Activated CD4-positive, alpha-beta T cell treated with anti-CD3 and anti-CD28 coated beads for 36 hours (primary cell): Measurements from ENCODE around the gene ARNT2. TPM values are rescaled to one million over a fixed set of nuclear protein-coding genes. Genes with fewer than 3 reads are reported as not detected.

Experiments
- ATAC-seq: fragments of 200-7000 bp; cut with Tn5 transposase; one replicate; pipeline ENCODE4 v1.10.0; 2021; ENCODE audit warnings: mild to moderate bottlenecking, moderate library complexity
- CTCF ChIA-PET: fragments of 350-600 bp; sonication (Branson Sonifier 250); formaldehyde crosslinking; loops from one replicate; lab custom pipeline; 2021; ENCODE audit warnings: antibody characterized with exemption; lab: Charles Lee
- POLR2A ChIA-PET: fragments of 350-600 bp; sonication (Branson Sonifier 250); formaldehyde crosslinking; loops from one replicate; lab custom pipeline; 2021; ENCODE audit warnings: antibody characterized with exemption, inconsistent platforms; lab: Charles Lee
- DNase-seq: peaks from one replicate; pipeline ENCODE4 v3.0.0-alpha.2; 2020
- H3K27ac Mint-ChIP-seq: one replicate; pipeline ENCODE4 v1.8.0; 2021; ENCODE audit warnings: mixed read lengths
- H3K27me3 Mint-ChIP-seq: one replicate; pipeline ENCODE4 v1.8.0; 2021; ENCODE audit warnings: mixed read lengths
- H3K36me3 Mint-ChIP-seq: one replicate; pipeline ENCODE4 v1.8.0; 2021; ENCODE audit warnings: low read depth, mixed read lengths
- H3K4me1 Mint-ChIP-seq: one replicate; pipeline ENCODE4 v1.8.0; 2021; ENCODE audit warnings: mixed read lengths
- H3K4me3 Mint-ChIP-seq: one replicate; pipeline ENCODE4 v1.8.0; 2021; ENCODE audit warnings: mild to moderate bottlenecking, moderate library complexity, mixed read lengths
- H3K9me3 Mint-ChIP-seq: one replicate; pipeline ENCODE4 v1.8.0; 2021; ENCODE audit warnings: low read depth, mixed read lengths
- intact Hi-C, 2 experiments: fragments of 100-400 bp; cut with DNase I in 1 of 2; cut with micrococcal nuclease in 1 of 2; formaldehyde crosslinking; loops; one replicate each; pipeline versions ENCODE4 v1.14.2 to v1.15.1; 2022 to 2024; cut with DNase I, micrococcal nuclease
- total RNA-seq, 2 experiments: library from RNA; stranded (reverse); gene quantifications; one replicate each; pipeline ENCODE4 v1.2.3, GENCODE V29; 2021

Gene ARNT2
- total RNA-seq, 2 experiments from 2014 or later, result 0.05 to 0.19 TPM

DNA sequence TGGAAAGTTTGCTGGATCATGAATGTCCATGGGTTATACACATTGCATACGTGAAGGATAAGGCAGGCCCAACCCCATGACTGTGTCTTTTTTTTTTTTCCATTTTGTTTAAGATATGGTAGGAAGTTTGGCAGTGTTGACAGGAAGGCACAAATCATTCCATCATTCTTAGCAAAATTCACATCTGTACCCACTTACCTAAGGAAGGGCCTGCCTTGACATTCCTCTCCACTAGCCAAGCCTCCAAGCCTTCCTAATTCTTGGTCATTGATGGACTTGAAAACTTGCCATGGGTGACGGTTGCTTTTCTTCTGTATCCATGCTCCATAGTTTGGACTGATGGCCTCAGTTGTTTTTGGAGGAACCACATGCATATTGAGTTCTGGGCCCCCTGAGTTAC is 54.4 kb downstream of the ARNT2 start:
- Mint-ChIP-seq H3K9me3 (no peaks in the 10 kb centered on the region), H3K36me3 (no peaks in the 10 kb centered on the region), H3K27ac (no peak overlapping the region), H3K4me3 (no peak overlapping the region), H3K4me1 (no peaks in the 10 kb centered on the region), H3K27me3 (peaks cover 5% of the 10 kb centered on the region)
- DNase-seq, result no peak
- ChIA-PET CTCF (interaction anchor here (1.3 kb wide), 1 partner anchor 9 kb away, joined by 3 read pairs; no protein-coding TSS in a partner anchor), POLR2A (no interaction called here)
- intact Hi-C loops, result loop anchor here in 1 of 2 experiments (5.0 to 10.0 kb wide), 2 partner anchors 54 to 106 kb away; no protein-coding TSS in a partner anchor
- ATAC-seq, result no peak

GRCh38 chr15:80459380-80459779 is 55.2 kb downstream of the ARNT2 start:
- DNase-seq (no peak), ATAC-seq (no peak)
- Mint-ChIP-seq H3K4me1 (no peaks in the 10 kb centered on the region), H3K27me3 (peaks cover 2% of the 10 kb centered on the region), H3K4me3 (no peak overlapping the region), H3K27ac (no peak overlapping the region), H3K9me3 (no peaks in the 10 kb centered on the region), H3K36me3 (no peaks in the 10 kb centered on the region)
- CTCF ChIA-PET, result interaction anchor here (0.7 to 1.4 kb wide), 3 partner anchors 75 to 317 kb away, joined by 3 to 7 read pairs (median 3); no protein-coding TSS in a partner anchor
- intact Hi-C loops, result loop anchor here in 1 of 2 experiments (5.0 to 10.0 kb wide), 2 partner anchors 53 to 105 kb away; no protein-coding TSS in a partner anchor
- POLR2A ChIA-PET, result no interaction called here

DNA sequence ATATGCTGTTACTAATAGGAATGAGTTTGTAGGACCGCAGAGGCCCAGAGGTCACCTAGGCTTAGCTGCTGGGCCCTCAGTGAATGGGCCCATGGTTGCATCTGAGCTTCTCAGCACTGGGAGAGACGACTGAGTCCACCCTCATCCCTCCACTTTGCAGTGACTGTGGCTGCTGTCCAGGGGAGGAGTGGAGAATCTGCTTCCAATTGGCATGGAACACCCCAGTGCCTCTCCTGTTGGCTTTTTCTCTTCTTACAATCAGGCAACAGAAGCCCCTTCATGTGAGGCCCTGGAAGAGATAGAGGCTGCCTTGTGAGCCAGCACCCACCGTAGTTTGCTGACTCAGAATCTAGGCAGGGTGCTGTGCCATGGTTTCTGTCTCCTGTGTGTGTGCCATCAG is 55.6 kb downstream of the ARNT2 start:
- intact Hi-C loops, result loop anchor here in 1 of 2 experiments (5.0 to 10.0 kb wide), 2 partner anchors 52 to 105 kb away; no protein-coding TSS in a partner anchor
- ChIA-PET CTCF (interaction anchor here (0.6 to 1.4 kb wide), 4 partner anchors 75 to 795 kb away, joined by 3 to 7 read pairs (median 3); no protein-coding TSS in a partner anchor), POLR2A (no interaction called here)
- Mint-ChIP-seq H3K9me3 (no peaks in the 10 kb centered on the region), H3K27me3 (peaks cover 2% of the 10 kb centered on the region), H3K4me1 (no peaks in the 10 kb centered on the region), H3K36me3 (no peaks in the 10 kb centered on the region), H3K4me3 (no peak overlapping the region), H3K27ac (no peak overlapping the region)
- ATAC-seq (no peak), DNase-seq (no peak)

DNA sequence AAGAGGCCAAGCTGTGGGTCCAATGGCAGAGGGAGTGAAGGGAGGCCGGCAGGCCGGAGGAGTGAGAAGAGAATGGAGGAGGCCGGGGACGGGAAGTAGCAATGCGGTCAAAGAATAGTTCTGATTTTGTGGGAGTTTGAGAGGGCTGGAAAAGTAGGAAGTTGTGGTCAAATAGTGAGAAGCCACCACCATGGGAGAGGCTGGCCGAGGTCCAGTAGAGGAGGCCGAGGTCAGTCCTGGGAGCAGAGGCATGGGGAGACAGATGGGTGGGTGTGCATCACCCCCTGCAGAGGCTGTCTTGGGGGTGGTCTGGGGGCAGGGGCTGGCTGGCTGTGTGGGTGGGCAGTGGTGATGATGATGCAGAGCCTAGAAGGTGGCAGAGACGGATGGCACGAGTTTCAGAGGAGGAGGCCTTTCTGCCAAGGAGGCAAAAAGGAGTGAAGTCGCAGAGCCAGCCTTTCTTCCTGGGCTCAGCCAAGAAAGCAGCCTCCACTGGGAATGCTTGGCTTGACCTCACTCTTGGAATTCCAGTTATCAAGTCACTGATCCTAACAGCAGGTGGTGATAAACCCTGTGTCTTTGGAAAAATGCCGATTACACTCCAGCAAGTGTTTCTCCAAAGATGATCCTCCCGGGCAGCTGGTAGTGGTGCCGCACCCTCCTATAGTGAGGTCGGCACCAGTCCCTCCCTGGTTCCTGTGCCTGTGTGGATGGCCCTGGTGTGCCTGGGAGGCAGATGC is 57.3 kb downstream of the ARNT2 start:
- no peaks in the 10 kb centered on the region for H3K9me3 Mint-ChIP-seq
- intact Hi-C loops, result no loop called here
- no peak overlapping the region for H3K4me3 Mint-ChIP-seq
- no peaks in the 10 kb centered on the region for H3K36me3 Mint-ChIP-seq
- no peak overlapping the region for H3K27ac Mint-ChIP-seq
- ChIA-PET CTCF (no interaction called here), POLR2A (no interaction called here)
- no peak for DNase-seq
- H3K27me3 Mint-ChIP-seq, result no peaks in the 10 kb centered on the region
- no peak for ATAC-seq
- no peaks in the 10 kb centered on the region for H3K4me1 Mint-ChIP-seq

- ChIA-PET CTCF (interaction anchor here (1.2 kb wide), 1 partner anchor 508 kb away, joined by 3 read pairs; no protein-coding TSS in a partner anchor), POLR2A (no interaction called here)
- H3K36me3 Mint-ChIP-seq, result no peaks in the 10 kb centered on the region
- intact Hi-C loops, result no loop called here
- H3K27ac Mint-ChIP-seq, result no peak overlapping the region
- H3K4me1 Mint-ChIP-seq, result no peaks in the 10 kb centered on the region
- H3K9me3 Mint-ChIP-seq, result no peaks in the 10 kb centered on the region
- no peak overlapping the region for H3K4me3 Mint-ChIP-seq
- ATAC-seq (no peak), DNase-seq (no peak)
- peaks cover 2% of the 10 kb centered on the region for H3K27me3 Mint-ChIP-seq
These were observed 57.9 kb downstream of the ARNT2 start for GRCh38 chr15:80462111-80462510.

GRCh38 chr15:80462836-80463512 is 58.8 kb downstream of the ARNT2 start:
- H3K36me3 Mint-ChIP-seq, result no peaks in the 10 kb centered on the region
- ChIA-PET POLR2A (no interaction called here), CTCF (interaction anchor here (1.2 kb wide), 1 partner anchor 507 kb away, joined by 3 read pairs; no protein-coding TSS in a partner anchor)
- no peaks in the 10 kb centered on the region for H3K4me1 Mint-ChIP-seq
- DNase-seq (no peak), ATAC-seq (no peak)
- no peak overlapping the region for H3K4me3 Mint-ChIP-seq
- H3K9me3 Mint-ChIP-seq, result no peaks in the 10 kb centered on the region
- intact Hi-C loops, result no loop called here
- no peak overlapping the region for H3K27ac Mint-ChIP-seq
- peaks cover 4% of the 10 kb centered on the region for H3K27me3 Mint-ChIP-seq

GRCh38 chr15:80464951-80465625 is 60.9 kb downstream of the ARNT2 start:
- Mint-ChIP-seq H3K27ac (no peak overlapping the region), H3K36me3 (no peaks in the 10 kb centered on the region), H3K9me3 (no peaks in the 10 kb centered on the region), H3K4me1 (no peaks in the 10 kb centered on the region), H3K27me3 (peaks cover 9% of the 10 kb centered on the region), H3K4me3 (no peak overlapping the region)
- DNase-seq, result no peak
- ChIA-PET CTCF (interaction anchor here (0.5 to 2.4 kb wide), 3 partner anchors 8 to 209 kb away, joined by 4 to 10 read pairs (median 6); no protein-coding TSS in a partner anchor), POLR2A (no interaction called here)
- ATAC-seq, result no peak
- intact Hi-C loops, result no loop called here

- DNase-seq, result no peak
- H3K4me1 Mint-ChIP-seq, result no peaks in the 10 kb centered on the region
These were observed 61.4 kb downstream of the ARNT2 start for GRCh38 chr15:80465626-80466005.

DNA sequence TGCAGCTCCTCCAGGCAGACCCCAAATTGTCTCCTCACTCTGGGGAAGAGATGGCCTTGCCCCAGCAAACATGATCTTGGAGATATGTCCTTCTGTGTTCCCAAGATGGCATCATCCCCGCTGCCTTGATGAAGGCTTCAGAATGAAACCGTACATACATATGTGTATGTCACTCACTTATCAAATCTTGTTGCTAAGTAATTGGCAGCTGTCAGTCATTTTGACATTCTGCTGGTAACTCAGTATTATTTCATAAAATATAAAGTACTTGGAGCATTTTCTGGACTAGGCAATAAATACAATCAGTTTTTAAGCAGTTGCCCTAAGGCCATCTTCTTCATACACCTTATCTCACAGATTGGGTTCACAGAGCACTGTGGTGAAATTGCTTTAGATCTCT is 62.4 kb downstream of the ARNT2 start:
- H3K27me3 Mint-ChIP-seq, result peaks cover 21% of the 10 kb centered on the region
- H3K36me3 Mint-ChIP-seq, result no peaks in the 10 kb centered on the region
- no peaks in the 10 kb centered on the region for H3K9me3 Mint-ChIP-seq
- no peak overlapping the region for H3K4me3 Mint-ChIP-seq
- POLR2A ChIA-PET, result no interaction called here
- no peak overlapping the region for H3K27ac Mint-ChIP-seq
- CTCF ChIA-PET, result interaction anchor here (2.4 kb wide), 1 partner anchor 10 kb away, joined by 10 read pairs; no protein-coding TSS in a partner anchor
- no peaks in the 10 kb centered on the region for H3K4me1 Mint-ChIP-seq
- DNase-seq (no peak), ATAC-seq (no peak)
- intact Hi-C loops, result no loop called here

More at GRCh38 chr15:80465626-80466005, 61.4 kb downstream of the ARNT2 start:
- H3K36me3 Mint-ChIP-seq, result no peaks in the 10 kb centered on the region
- no peak overlapping the region for H3K27ac Mint-ChIP-seq
- ChIA-PET POLR2A (no interaction called here), CTCF (interaction anchor here (0.5 to 2.4 kb wide), 3 partner anchors 8 to 208 kb away, joined by 4 to 10 read pairs (median 6); no protein-coding TSS in a partner anchor)
- H3K27me3 Mint-ChIP-seq, result peaks cover 14% of the 10 kb centered on the region
- intact Hi-C loops, result no loop called here
- no peaks in the 10 kb centered on the region for H3K9me3 Mint-ChIP-seq
- ATAC-seq, result no peak
- no peak overlapping the region for H3K4me3 Mint-ChIP-seq

DNA sequence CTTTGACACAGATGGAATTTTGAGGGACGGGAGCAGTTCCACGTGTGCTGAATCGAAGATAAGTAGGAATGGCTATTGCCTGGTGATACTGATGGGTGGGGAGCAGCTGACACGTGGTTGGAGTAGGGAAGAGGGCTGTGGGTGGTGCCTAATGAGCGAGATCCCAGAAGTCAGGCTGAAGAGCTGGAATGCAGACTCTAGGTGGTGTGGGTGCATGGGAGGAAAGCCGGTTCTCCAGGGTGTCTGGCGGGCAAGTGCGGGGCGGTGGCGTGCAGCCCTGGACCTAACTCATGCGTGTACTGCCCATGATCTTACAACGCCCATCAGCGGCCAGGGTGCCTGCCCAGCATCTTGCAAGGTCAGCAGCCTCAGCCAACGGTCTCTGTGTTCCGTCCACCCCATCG is 63.1 kb downstream of the ARNT2 start:
- no peaks in the 10 kb centered on the region for H3K9me3 Mint-ChIP-seq
- CTCF ChIA-PET, result no interaction called here
- intact Hi-C loops, result no loop called here
- POLR2A ChIA-PET, result no interaction called here
- no peak overlapping the region for H3K4me3 Mint-ChIP-seq
- no peak for DNase-seq
- no peak for ATAC-seq
- H3K27ac Mint-ChIP-seq, result no peak overlapping the region
- H3K36me3 Mint-ChIP-seq, result no peaks in the 10 kb centered on the region
- peaks cover 25% of the 10 kb centered on the region for H3K27me3 Mint-ChIP-seq
- no peaks in the 10 kb centered on the region for H3K4me1 Mint-ChIP-seq

- DNase-seq (no peak), ATAC-seq (no peak)
- CTCF ChIA-PET, result no interaction called here
- intact Hi-C loops, result no loop called here
- Mint-ChIP-seq H3K9me3 (no peaks in the 10 kb centered on the region), H3K36me3 (no peaks in the 10 kb centered on the region), H3K4me3 (no peak overlapping the region), H3K27ac (no peak overlapping the region), H3K4me1 (no peaks in the 10 kb centered on the region), H3K27me3 (peaks cover 36% of the 10 kb centered on the region)
- POLR2A ChIA-PET, result no interaction called here
These were observed 64.6 kb downstream of the ARNT2 start for GRCh38 chr15:80468796-80469195.
